ENCODE results near the gene TMEM139.

DNA sequence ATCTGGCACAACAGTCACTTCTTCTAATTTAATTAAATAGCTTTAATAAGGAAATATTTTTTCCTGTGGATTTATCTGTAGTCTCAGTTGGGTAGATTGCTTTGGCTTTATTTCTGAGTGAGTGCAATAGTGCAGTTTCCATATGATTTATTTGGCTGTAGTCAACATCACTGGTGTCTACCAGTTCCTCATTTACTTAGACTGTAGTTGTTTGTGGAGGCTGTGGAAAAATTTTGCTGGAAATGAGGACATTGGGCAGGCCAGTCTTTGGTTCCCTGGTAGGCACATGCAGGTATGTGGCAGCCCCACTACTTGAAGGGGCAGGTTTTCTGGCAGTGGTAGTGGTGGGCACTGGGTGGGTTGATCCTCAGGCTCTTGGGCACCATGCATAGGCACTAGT, 47.4 kb upstream of the TMEM139 start:
- TF ChIP-seq REST (IDR thresholded peaks at IDR 0.05; ENCODE audit: low read depth, low read length) (no peak), POLR2AphosphoS5 (IDR thresholded peaks at IDR 0.05; ENCODE audit: low read length) (no peak), JUND (IDR thresholded peaks at IDR 0.05; ENCODE audit: low read depth, low read length) (no peak), RAD21 (IDR thresholded peaks at IDR 0.05; ENCODE audit: insufficient read depth, low read depth, low read length) (no peak), JUNB (IDR thresholded peaks at IDR 0.05) (no peak), EZH2 (IDR thresholded peaks at IDR 0.05; ENCODE audit: borderline replicate concordance, control insufficient read depth, low read depth, low read length) (no peak)
- TF ChIP-seq, protein P1, sequence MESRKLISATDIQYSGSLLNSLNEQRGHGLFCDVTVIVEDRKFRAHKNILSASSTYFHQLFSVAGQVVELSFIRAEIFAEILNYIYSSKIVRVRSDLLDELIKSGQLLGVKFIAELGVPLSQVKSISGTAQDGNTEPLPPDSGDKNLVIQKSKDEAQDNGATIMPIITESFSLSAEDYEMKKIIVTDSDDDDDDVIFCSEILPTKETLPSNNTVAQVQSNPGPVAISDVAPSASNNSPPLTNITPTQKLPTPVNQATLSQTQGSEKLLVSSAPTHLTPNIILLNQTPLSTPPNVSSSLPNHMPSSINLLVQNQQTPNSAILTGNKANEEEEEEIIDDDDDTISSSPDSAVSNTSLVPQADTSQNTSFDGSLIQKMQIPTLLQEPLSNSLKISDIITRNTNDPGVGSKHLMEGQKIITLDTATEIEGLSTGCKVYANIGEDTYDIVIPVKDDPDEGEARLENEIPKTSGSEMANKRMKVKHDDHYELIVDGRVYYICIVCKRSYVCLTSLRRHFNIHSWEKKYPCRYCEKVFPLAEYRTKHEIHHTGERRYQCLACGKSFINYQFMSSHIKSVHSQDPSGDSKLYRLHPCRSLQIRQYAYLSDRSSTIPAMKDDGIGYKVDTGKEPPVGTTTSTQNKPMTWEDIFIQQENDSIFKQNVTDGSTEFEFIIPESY (IDR thresholded peaks at IDR 0.05): no peak

Measured in GM12878 (cell line).